ENCODE measurements around the gene SHPK.

Gene SHPK

GRCh38 chr17:3636154-3636907 lies at the start of gene SHPK, which contains the start of gene CTNS:
Gene SHPK (minus strand): TSS chr17:3636250. CDS start chr17:3636219, 31 bp downstream.
Gene CTNS (plus strand): TSS chr17:3636760. CDS start chr17:3640207, 3,447 bp downstream.
- FAIRE-seq: peak; percentile 97

- no peak for FAIRE-seq
Measured at GRCh38 chr17:3685174-3685573, 49.1 kb upstream of the SHPK start.

GRCh38 chr17:3683054-3683511 lies 47.0 kb upstream of the SHPK start:
- no peak for FAIRE-seq

- no peak for FAIRE-seq
Measured at GRCh38 chr17:3682033-3682432, 46.0 kb upstream of the SHPK start.

GRCh38 chr17:3681565-3681964 lies 45.5 kb upstream of the SHPK start:
- no peak for FAIRE-seq

- no peak for FAIRE-seq
Measured at GRCh38 chr17:3681057-3681456, 45.0 kb upstream of the SHPK start.

- no peak for FAIRE-seq
Measured at GRCh38 chr17:3679531-3680126, 43.6 kb upstream of the SHPK start.

GRCh38 chr17:3678821-3679530 lies 42.9 kb upstream of the SHPK start:
- no peak for FAIRE-seq

GRCh38 chr17:3678095-3678820 lies 42.2 kb upstream of the SHPK start:
- no peak for FAIRE-seq

GRCh38 chr17:3675886-3676285 lies 39.8 kb upstream of the SHPK start:
- FAIRE-seq: no peak

- no peak for FAIRE-seq
Measured at GRCh38 chr17:3672571-3672970, 36.5 kb upstream of the SHPK start.

GRCh38 chr17:3669548-3669947 lies 33.5 kb upstream of the SHPK start:
- FAIRE-seq: no peak

- no peak for FAIRE-seq
Measured at GRCh38 chr17:3669085-3669347, 33.0 kb upstream of the SHPK start.

- FAIRE-seq: peak; percentile 96
Measured at GRCh38 chr17:3668279-3669084, 32.4 kb upstream of the SHPK start, which contains the start of the genes EMC6 and TAX1BP3. Gene EMC6 (plus strand): TSS chr17:3668812. CDS start chr17:3669147, 335 bp downstream. Gene TAX1BP3 (minus strand): TSS chr17:3668578. CDS start chr17:3668526, 52 bp downstream.

GRCh38 chr17:3667366-3668278 lies 31.6 kb upstream of the SHPK start:
- FAIRE-seq: peak; percentile 46

GRCh38 chr17:3666516-3666915 lies 30.5 kb upstream of the SHPK start:
- no peak for FAIRE-seq

- FAIRE-seq: no peak
Measured at GRCh38 chr17:3665834-3666233, 29.8 kb upstream of the SHPK start.

- FAIRE-seq: no peak
Measured at GRCh38 chr17:3663102-3664011, 27.3 kb upstream of the SHPK start.

GRCh38 chr17:3660311-3660891 lies 24.4 kb upstream of the SHPK start:
- no peak for FAIRE-seq

All from G401.6 (cell line).